Neural progenitor cell (in vitro differentiated cells): ENCODE measurements around the gene AZIN2. TPM values are rescaled to one million over a fixed set of nuclear protein-coding genes. Genes with fewer than 3 reads are reported as not detected.

ENCODE experiments used
- DNase-seq: peaks from one replicate; pipeline ENCODE4 v3.0.0-alpha.2; 2016; ENCODE audit warnings: low spot score
- H2AFZ ChIP-seq: fragments of 200-600 bp; sonication (generic); replicated peaks from 2 replicates; pipeline ENCODE4 v1.6.1; 2016; ENCODE audit warnings: antibody characterized with exemption
- H3F3A ChIP-seq: fragments of 200-600 bp; sonication (generic); 2 replicates; pipeline ENCODE4 v1.6.1; 2016; ENCODE audit warnings: antibody characterized with exemption, low read depth
- H3K27ac ChIP-seq: fragments of 200-600 bp; sonication (generic); 2 replicates; pipeline ENCODE4 v1.5.1; 2016; ENCODE audit warnings: mild to moderate bottlenecking
- H3K27me3 ChIP-seq: fragments of 200-600 bp; sonication (generic); 2 replicates; pipeline ENCODE4 v1.6.1; 2016; ENCODE audit warnings: mild to moderate bottlenecking, moderate library complexity
- H3K36me3 ChIP-seq: fragments of 200-600 bp; sonication (generic); 2 replicates; pipeline ENCODE4 v1.5.1; 2016
- H3K4me1 ChIP-seq: fragments of 200-600 bp; sonication (generic); 2 replicates; pipeline ENCODE4 v1.6.1; 2016; ENCODE audit warnings: mixed run types
- H3K4me2 ChIP-seq: fragments of 200-600 bp; sonication (generic); 2 replicates; pipeline ENCODE4 v1.6.1; 2016
- H3K4me3 ChIP-seq: fragments of 200-600 bp; sonication (generic); 2 replicates; pipeline ENCODE4 v1.5.1; 2016
- H3K79me2 ChIP-seq: fragments of 200-600 bp; sonication (generic); 2 replicates; pipeline ENCODE4 v1.6.1; 2016; ENCODE audit warnings: low read depth
- H3K9ac ChIP-seq: fragments of 200-600 bp; sonication (generic); 2 replicates; pipeline ENCODE4 v1.6.1; 2016
- H3K9me3 ChIP-seq: fragments of 200-600 bp; sonication (generic); 2 replicates; pipeline ENCODE4 v1.5.1; 2016; ENCODE audit warnings: low read depth
- H4K20me1 ChIP-seq: fragments of 200-600 bp; sonication (generic); 2 replicates; pipeline ENCODE4 v1.6.1; 2016; ENCODE audit warnings: low read depth
- H3K27ac Mint-ChIP-seq: 3 replicates; pipeline ENCODE4 v1.8.0; 2021; ENCODE audit warnings: mixed read lengths
- H3K27me3 Mint-ChIP-seq: 2 replicates; pipeline ENCODE4 v1.8.0; 2022; ENCODE audit warnings: low read depth, mild to moderate bottlenecking, inconsistent platforms, moderate library complexity, mixed read lengths; ENCODE audit not compliant: insufficient read depth
- H3K36me3 Mint-ChIP-seq: 3 replicates; pipeline ENCODE4 v1.8.0; 2021; ENCODE audit warnings: mixed read lengths
- H3K4me1 Mint-ChIP-seq: 3 replicates; pipeline ENCODE4 v1.8.0; 2021; ENCODE audit warnings: mixed read lengths
- H3K4me3 Mint-ChIP-seq: 3 replicates; pipeline ENCODE4 v1.8.0; 2021; ENCODE audit warnings: mild to moderate bottlenecking, moderate library complexity, mixed read lengths
- H3K9me3 Mint-ChIP-seq: 3 replicates; pipeline ENCODE4 v1.8.0; 2020; ENCODE audit warnings: mixed read lengths
- CTCF ChIP-seq: fragments of 200-600 bp; sonication (generic); IDR thresholded peaks from 2 replicates; pipeline ENCODE4 v1.5.1; 2017; ENCODE audit warnings: antibody characterized with exemption, mild to moderate bottlenecking
- EZH2 ChIP-seq: fragments of 200-600 bp; sonication (generic); IDR thresholded peaks from 2 replicates; pipeline ENCODE4 v1.6.1; 2017; ENCODE audit warnings: antibody characterized with exemption, mild to moderate bottlenecking, moderate library complexity
- EZH2phosphoT487 ChIP-seq: fragments of 200-600 bp; sonication (generic); IDR thresholded peaks from 2 replicates; pipeline ENCODE4 v1.6.1; 2017; ENCODE audit warnings: antibody characterized with exemption
- total RNA-seq: library from RNA; depleted of rRNA; stranded (reverse); fragments of >200 nt; gene quantifications from 2 replicates; pipeline ENCODE4 v1.2.3, GENCODE V29; 2015; ENCODE audit warnings: low replicate concordance

The AZIN2 gene
- total RNA-seq, 1 donor from 2014 or later, result 1.3 TPM

DNA sequence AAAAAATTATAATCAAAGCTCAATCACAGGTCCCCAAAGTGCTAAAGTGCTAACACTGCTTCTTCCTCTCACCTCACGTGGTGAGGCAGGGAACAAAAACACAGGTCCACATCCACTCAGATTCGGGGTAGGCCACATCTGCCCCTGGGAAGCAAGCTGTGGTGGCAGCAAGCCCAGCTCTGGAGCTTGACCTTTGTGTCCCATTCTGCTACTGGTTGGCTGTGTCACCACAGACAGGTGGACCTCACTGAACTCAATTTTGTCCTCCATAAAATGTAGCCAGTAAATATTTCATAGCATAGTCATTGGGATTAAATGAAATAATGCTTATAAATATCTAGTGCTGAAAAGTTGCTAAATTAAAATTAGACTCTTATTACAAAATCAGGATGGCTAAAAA, 8.5 kb downstream of the AZIN2 start:
- no peaks in the 10 kb centered on the region for H3K9me3 Mint-ChIP-seq
- Histone ChIP-seq H3F3A (no peaks in the 10 kb centered on the region), H3K27me3 (peaks cover 19% of the 10 kb centered on the region), H3K4me3 (no peak overlapping the region), H3K4me2 (no peak overlapping the region), H3K9ac (no peak overlapping the region), H3K4me1 (no peaks in the 10 kb centered on the region), H3K79me2 (no peaks in the 10 kb centered on the region), H3K9me3 (no peaks in the 10 kb centered on the region), H3K36me3 (no peaks in the 10 kb centered on the region), H4K20me1 (no peaks in the 10 kb centered on the region), H2AFZ (no peak overlapping the region), H3K27ac (no peak overlapping the region)
- H3K27me3 Mint-ChIP-seq, result peaks cover 4% of the 10 kb centered on the region
- H3K4me3 Mint-ChIP-seq, result no peak overlapping the region
- no peaks in the 10 kb centered on the region for H3K36me3 Mint-ChIP-seq
- H3K27ac Mint-ChIP-seq, result no peak overlapping the region
- DNase-seq, result no peak
- H3K4me1 Mint-ChIP-seq, result peaks cover 12% of the 10 kb centered on the region
- TF ChIP-seq EZH2phosphoT487 (no peak), EZH2 (no peak), CTCF (no peak)

- Mint-ChIP-seq H3K27me3 (peaks cover 4% of the 10 kb centered on the region), H3K9me3 (no peaks in the 10 kb centered on the region), H3K4me1 (peaks cover 9% of the 10 kb centered on the region), H3K36me3 (peaks cover 4% of the 10 kb centered on the region), H3K27ac (no peak overlapping the region), H3K4me3 (no peak overlapping the region)
- Histone ChIP-seq H3K4me2 (no peak overlapping the region), H3K27ac (no peak overlapping the region), H4K20me1 (no peaks in the 10 kb centered on the region), H3K4me1 (no peaks in the 10 kb centered on the region), H3K79me2 (no peaks in the 10 kb centered on the region), H3K4me3 (no peak overlapping the region), H3K9me3 (no peaks in the 10 kb centered on the region), H3K27me3 (no peaks in the 10 kb centered on the region), H3F3A (no peaks in the 10 kb centered on the region), H2AFZ (no peak overlapping the region), H3K36me3 (no peaks in the 10 kb centered on the region), H3K9ac (no peak overlapping the region)
- DNase-seq, result no peak
- TF ChIP-seq EZH2phosphoT487, result no peak
- no peak for TF ChIP-seq CTCF
- no peak for TF ChIP-seq EZH2
Measured at GRCh38 chr1:33092438-33092837, 11.5 kb downstream of the AZIN2 start.

DNA sequence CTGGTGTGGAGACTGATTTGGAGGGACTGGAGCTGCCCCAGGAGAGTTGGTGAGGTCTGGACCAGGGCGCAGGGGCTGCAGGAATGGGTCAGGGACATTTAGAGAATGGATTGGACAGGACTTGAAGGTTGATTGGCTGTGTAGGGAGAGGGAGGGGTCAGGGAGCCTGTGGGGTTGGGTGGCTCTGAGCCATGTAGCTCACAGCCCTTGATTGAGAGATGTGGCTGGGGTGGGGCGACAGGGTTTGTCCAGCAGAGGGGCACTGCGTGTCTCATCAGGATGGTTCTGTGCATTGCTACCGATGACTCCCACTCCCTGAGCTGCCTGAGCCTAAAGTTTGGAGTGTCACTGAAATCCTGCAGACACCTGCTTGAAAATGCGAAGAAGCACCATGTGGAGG, 12.1 kb downstream of the AZIN2 start:
- no peak overlapping the region for H3K9ac ChIP-seq
- no peak overlapping the region for H3K4me3 ChIP-seq
- DNase-seq, result peak; percentile 34
- no peaks in the 10 kb centered on the region for H3K9me3 Mint-ChIP-seq
- no peaks in the 10 kb centered on the region for H3K36me3 ChIP-seq
- no peaks in the 10 kb centered on the region for H3F3A ChIP-seq
- no peak overlapping the region for H3K27ac ChIP-seq
- TF ChIP-seq CTCF (peak; percentile 19), EZH2 (no peak)
- no peak overlapping the region for H3K4me2 ChIP-seq
- H3K4me1 ChIP-seq, result no peaks in the 10 kb centered on the region
- H2AFZ ChIP-seq, result peak overlapping the region; percentile 31
- no peaks in the 10 kb centered on the region for H3K9me3 ChIP-seq
- H3K27me3 ChIP-seq, result no peaks in the 10 kb centered on the region
- no peak overlapping the region for H3K4me3 Mint-ChIP-seq
- peaks cover 4% of the 10 kb centered on the region for H3K36me3 Mint-ChIP-seq
- no peak overlapping the region for H3K27ac Mint-ChIP-seq
- H3K4me1 Mint-ChIP-seq, result peaks cover 9% of the 10 kb centered on the region
- H4K20me1 ChIP-seq, result no peaks in the 10 kb centered on the region
- H3K79me2 ChIP-seq, result no peaks in the 10 kb centered on the region
- peaks cover 4% of the 10 kb centered on the region for H3K27me3 Mint-ChIP-seq
